ENCODE results near the gene MANEA.

GRCh38 chr6:95545226-95545625 is 32.1 kb upstream of the MANEA start:
- TF ChIP-seq, protein P1, sequence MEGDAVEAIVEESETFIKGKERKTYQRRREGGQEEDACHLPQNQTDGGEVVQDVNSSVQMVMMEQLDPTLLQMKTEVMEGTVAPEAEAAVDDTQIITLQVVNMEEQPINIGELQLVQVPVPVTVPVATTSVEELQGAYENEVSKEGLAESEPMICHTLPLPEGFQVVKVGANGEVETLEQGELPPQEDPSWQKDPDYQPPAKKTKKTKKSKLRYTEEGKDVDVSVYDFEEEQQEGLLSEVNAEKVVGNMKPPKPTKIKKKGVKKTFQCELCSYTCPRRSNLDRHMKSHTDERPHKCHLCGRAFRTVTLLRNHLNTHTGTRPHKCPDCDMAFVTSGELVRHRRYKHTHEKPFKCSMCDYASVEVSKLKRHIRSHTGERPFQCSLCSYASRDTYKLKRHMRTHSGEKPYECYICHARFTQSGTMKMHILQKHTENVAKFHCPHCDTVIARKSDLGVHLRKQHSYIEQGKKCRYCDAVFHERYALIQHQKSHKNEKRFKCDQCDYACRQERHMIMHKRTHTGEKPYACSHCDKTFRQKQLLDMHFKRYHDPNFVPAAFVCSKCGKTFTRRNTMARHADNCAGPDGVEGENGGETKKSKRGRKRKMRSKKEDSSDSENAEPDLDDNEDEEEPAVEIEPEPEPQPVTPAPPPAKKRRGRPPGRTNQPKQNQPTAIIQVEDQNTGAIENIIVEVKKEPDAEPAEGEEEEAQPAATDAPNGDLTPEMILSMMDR (IDR thresholded peaks at IDR 0.05; ENCODE audit: insufficient read depth, low read length): no peak
- TF ChIP-seq GABPA (IDR thresholded peaks at IDR 0.05; ENCODE audit: low read depth): no peak
- TF ChIP-seq POLR2AphosphoS5 (IDR thresholded peaks at IDR 0.05; ENCODE audit: low read depth): no peak
- TF ChIP-seq REST (IDR thresholded peaks at IDR 0.05; ENCODE audit: insufficient replicate concordance, low read depth): no peak
